ENCODE results near the gene EPHA7. TPM values are rescaled to one million over a fixed set of nuclear protein-coding genes. Genes with fewer than 3 reads are reported as not detected.

The EPHA7 gene
- total and polyA plus RNA-seq, 2 of the 13 experiments (the other 11 are each of a cell fraction or from before 2014, with no cell fraction given), result not detected

GRCh38 chr6:93371756-93372155 lies 47.6 kb downstream of the EPHA7 start:
- ChIA-PET CTCF (ENCODE audit: low intra/inter-chr PET ratio, low total read pairs) (no interaction called here), POLR2A (no interaction called here)
- no peaks in the 10 kb centered on the region for H3K4me1 ChIP-seq (ENCODE audit: insufficient read depth, low read length)
- no peak for ATAC-seq
- no peak for FAIRE-seq
- no peak overlapping the region for H3K27ac ChIP-seq (ENCODE audit: extremely low read length, insufficient read depth, low read length)
- no peaks in the 10 kb centered on the region for H3K79me2 ChIP-seq (ENCODE audit: insufficient read depth, low read length)
- no peaks in the 10 kb centered on the region for H4K20me1 ChIP-seq (ENCODE audit: insufficient read depth, low read length)
- DNase-seq (ENCODE audit: low spot score), result no peak
- H3K4me2 ChIP-seq (ENCODE audit: low read depth, low read length), result no peak overlapping the region
- intact Hi-C loops (cut with micrococcal nuclease; ENCODE audit: unreplicated experiment) (no loop called here), in situ Hi-C loops (cut with HindIII; ENCODE audit: extremely low pct_ligation_motif_present, low pct_unique_long_range_greater_than_20kb) (no loop called here)
- BruUV-seq (replicated peaks), result no TSS peak
- no peaks in the 10 kb centered on the region for H3K9me3 ChIP-seq (ENCODE audit: low read length)
- no peak overlapping the region for H3K9ac ChIP-seq (ENCODE audit: insufficient read depth, low read depth, low read length)
- TF ChIP-seq ZIK1 (CRISPR knock-in tag; IDR thresholded peaks at IDR 0.05; ENCODE audit: borderline replicate concordance, low read depth) (no peak), PAF1 (CRISPR knock-in tag; IDR thresholded peaks at IDR 0.05) (no peak), DMAP1 (CRISPR knock-in tag; IDR thresholded peaks at IDR 0.05) (no peak), ZFP1 (CRISPR knock-in tag; IDR thresholded peaks at IDR 0.05) (no peak), BCLAF1 (IDR thresholded peaks at IDR 0.05) (no peak), ATAD3A (CRISPR knock-in tag; IDR thresholded peaks at IDR 0.05) (no peak), ZBTB26 (CRISPR knock-in tag; IDR thresholded peaks at IDR 0.05; ENCODE audit: borderline replicate concordance) (no peak), ZNF33A (CRISPR knock-in tag; IDR thresholded peaks at IDR 0.05; ENCODE audit: borderline replicate concordance) (no peak), PRDM4 (CRISPR knock-in tag; IDR thresholded peaks at IDR 0.05; ENCODE audit: borderline replicate concordance) (no peak), DNMT3B (CRISPR knock-in tag; conservative IDR thresholded peaks at IDR 0.05) (no peak), FOXO1 (CRISPR knock-in tag; IDR thresholded peaks at IDR 0.05) (no peak), ZFP36L2 (CRISPR knock-in tag; IDR thresholded peaks at IDR 0.05) (no peak), ZNF546 (CRISPR knock-in tag; conservative IDR thresholded peaks at IDR 0.05) (no peak), TGIF2 (CRISPR knock-in tag; IDR thresholded peaks at IDR 0.05) (no peak), ETV6 (CRISPR knock-in tag; conservative IDR thresholded peaks at IDR 0.05) (no peak)
- H2AFZ ChIP-seq (ENCODE audit: low read length), result no peak overlapping the region
- no peaks in the 10 kb centered on the region for H3K36me3 ChIP-seq (replicated peaks in 1 of 2; ENCODE audit: control insufficient read depth in 1 of 2, insufficient read depth in 2 of 2, low read length in 2 of 2)
- H3K27me3 ChIP-seq (ENCODE audit: control insufficient read depth in 1 of 2, insufficient read depth in 2 of 2, low read length in 2 of 2), result no peaks in the 10 kb centered on the region
- H3K4me3 ChIP-seq (replicated peaks in 1 of 3; ENCODE audit: insufficient read depth in 1 of 3, low read depth in 2 of 3, low read length in 3 of 3), result no peak overlapping the region
